ENCODE data around the gene ARHGEF1.

DNA sequence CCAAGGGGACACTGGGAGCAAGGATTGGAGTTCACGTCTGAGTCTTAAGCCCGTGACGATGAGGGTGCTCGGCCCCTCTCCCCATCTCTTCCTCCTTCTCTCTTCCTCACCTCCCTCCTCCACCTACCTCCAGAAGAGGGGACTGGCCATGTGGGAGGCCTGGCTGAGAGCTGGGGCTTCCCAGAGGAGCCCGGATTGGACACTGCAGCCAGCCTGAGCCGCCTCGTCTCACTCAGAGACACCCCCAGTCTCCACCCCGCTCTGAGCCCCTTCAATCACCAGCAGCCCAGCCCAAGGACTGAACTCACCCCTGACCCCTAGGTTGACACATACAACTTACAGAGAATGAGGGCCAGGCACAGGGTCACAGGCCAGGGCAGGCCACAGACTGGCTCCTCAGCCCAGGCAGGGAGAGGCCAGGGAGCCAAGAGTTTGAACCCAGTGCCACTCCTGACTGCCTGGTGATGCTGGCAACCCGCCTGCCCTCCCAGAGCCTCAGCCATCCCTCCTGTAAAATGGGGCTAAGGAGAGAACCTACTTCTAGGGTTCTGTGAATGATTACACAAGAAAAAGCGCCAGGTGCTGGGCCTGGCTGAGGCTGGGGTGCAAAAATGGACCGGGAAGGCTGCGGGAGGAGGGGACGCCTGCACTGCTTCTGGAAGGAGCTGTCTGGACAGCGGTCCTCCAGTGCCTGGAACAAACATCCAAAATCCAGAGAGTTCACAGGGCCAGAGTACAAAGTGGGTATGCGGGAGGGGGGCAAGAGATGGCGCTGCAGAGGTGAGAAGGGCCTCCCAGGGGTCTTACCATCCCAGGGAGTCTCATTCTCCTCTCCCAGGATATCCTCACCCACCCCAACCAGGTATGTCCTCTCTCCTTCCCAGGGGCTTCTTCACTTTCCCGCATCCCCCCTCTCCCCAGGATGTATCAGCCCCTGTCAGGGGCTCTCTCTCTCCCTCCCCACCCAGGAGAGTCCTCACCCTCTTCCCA lies 4.8 kb upstream of the ARHGEF1 start:
- TF ChIP-seq, protein P1, sequence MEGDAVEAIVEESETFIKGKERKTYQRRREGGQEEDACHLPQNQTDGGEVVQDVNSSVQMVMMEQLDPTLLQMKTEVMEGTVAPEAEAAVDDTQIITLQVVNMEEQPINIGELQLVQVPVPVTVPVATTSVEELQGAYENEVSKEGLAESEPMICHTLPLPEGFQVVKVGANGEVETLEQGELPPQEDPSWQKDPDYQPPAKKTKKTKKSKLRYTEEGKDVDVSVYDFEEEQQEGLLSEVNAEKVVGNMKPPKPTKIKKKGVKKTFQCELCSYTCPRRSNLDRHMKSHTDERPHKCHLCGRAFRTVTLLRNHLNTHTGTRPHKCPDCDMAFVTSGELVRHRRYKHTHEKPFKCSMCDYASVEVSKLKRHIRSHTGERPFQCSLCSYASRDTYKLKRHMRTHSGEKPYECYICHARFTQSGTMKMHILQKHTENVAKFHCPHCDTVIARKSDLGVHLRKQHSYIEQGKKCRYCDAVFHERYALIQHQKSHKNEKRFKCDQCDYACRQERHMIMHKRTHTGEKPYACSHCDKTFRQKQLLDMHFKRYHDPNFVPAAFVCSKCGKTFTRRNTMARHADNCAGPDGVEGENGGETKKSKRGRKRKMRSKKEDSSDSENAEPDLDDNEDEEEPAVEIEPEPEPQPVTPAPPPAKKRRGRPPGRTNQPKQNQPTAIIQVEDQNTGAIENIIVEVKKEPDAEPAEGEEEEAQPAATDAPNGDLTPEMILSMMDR (IDR thresholded peaks at IDR 0.05; ENCODE audit: insufficient read depth, low read depth, low read length) = no peak
- no peak for TF ChIP-seq EZH2 (IDR thresholded peaks at IDR 0.05; ENCODE audit: insufficient read depth, low read length)

All from astrocyte (in vitro differentiated cells and primary cell).